Endometrial microvascular endothelial cells (primary cell): ENCODE results near the gene NMNAT1. TPM values are rescaled to one million over a fixed set of nuclear protein-coding genes. Genes with fewer than 3 reads are reported as not detected.

ENCODE experiments used
- total RNA-seq: library from RNA; depleted of rRNA; stranded (reverse); fragments of >200 nt; gene quantifications from one replicate; pipeline ENCODE4 v1.2.3, GENCODE V29; 2015; ENCODE audit errors: inconsistent ontology term

Gene NMNAT1
- total RNA-seq, 1 donor from 2014 or later: 5.8 TPM

Other genes starting within 250 kb of the NMNAT1 start
- gene CLSTN1, start 119.5 kb upstream of the NMNAT1 start, total RNA-seq: 98.4 TPM
- gene CTNNBIP1, start 33.2 kb upstream of the NMNAT1 start, total RNA-seq: 32.3 TPM
- gene LZIC, start 84 bp upstream of the NMNAT1 start, total RNA-seq: 19.0 TPM
- gene RBP7, start 53.8 kb downstream of the NMNAT1 start, total RNA-seq: not detected
- 40.1 TPM for gene UBE4B, start 89.5 kb downstream of the NMNAT1 start, total RNA-seq